Measurements from ENCODE around the gene SORCS2.

DNA sequence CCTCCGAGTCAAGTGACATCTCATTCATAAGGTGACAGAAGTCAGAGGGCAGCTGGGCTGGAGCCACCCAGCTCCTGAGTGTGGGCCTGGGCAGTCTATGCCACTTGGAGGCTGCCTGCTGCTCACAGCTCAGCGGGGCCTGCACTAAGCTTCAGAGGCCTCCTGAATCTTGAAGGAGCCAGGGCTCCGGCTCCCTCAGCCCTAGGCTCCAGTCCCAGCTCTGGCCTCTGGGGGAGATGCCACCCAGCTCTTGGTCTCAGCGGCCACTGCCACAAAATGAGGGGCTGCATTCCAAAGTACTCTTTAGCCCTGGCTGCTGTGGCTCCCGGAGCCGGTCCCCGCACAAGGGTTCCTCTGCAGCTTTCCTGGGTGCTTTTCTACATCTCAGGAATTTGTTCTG lies 275.1 kb downstream of the SORCS2 start:
- no peak for TF ChIP-seq EZH2 (IDR thresholded peaks at IDR 0.05; ENCODE audit: borderline replicate concordance, low read depth, low read length, poor library complexity, severe bottlenecking)
- TF ChIP-seq, protein P1, sequence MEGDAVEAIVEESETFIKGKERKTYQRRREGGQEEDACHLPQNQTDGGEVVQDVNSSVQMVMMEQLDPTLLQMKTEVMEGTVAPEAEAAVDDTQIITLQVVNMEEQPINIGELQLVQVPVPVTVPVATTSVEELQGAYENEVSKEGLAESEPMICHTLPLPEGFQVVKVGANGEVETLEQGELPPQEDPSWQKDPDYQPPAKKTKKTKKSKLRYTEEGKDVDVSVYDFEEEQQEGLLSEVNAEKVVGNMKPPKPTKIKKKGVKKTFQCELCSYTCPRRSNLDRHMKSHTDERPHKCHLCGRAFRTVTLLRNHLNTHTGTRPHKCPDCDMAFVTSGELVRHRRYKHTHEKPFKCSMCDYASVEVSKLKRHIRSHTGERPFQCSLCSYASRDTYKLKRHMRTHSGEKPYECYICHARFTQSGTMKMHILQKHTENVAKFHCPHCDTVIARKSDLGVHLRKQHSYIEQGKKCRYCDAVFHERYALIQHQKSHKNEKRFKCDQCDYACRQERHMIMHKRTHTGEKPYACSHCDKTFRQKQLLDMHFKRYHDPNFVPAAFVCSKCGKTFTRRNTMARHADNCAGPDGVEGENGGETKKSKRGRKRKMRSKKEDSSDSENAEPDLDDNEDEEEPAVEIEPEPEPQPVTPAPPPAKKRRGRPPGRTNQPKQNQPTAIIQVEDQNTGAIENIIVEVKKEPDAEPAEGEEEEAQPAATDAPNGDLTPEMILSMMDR (conservative IDR thresholded peaks at IDR 0.05; ENCODE audit: low read depth, low read length): no peak

Data from A673 (cell line).